HG03060 (cell line): ENCODE measurements around the gene DUSP12.

Experiments used
- ATAC-seq: cut with Tn5 transposase; IDR thresholded peaks from one replicate; pipeline ENCODE4 v1.9.1; 2021; ENCODE audit warnings: low read depth, moderate number of reproducible peaks; ENCODE audit not compliant: unreplicated experiment

The DUSP12 gene

DNA sequence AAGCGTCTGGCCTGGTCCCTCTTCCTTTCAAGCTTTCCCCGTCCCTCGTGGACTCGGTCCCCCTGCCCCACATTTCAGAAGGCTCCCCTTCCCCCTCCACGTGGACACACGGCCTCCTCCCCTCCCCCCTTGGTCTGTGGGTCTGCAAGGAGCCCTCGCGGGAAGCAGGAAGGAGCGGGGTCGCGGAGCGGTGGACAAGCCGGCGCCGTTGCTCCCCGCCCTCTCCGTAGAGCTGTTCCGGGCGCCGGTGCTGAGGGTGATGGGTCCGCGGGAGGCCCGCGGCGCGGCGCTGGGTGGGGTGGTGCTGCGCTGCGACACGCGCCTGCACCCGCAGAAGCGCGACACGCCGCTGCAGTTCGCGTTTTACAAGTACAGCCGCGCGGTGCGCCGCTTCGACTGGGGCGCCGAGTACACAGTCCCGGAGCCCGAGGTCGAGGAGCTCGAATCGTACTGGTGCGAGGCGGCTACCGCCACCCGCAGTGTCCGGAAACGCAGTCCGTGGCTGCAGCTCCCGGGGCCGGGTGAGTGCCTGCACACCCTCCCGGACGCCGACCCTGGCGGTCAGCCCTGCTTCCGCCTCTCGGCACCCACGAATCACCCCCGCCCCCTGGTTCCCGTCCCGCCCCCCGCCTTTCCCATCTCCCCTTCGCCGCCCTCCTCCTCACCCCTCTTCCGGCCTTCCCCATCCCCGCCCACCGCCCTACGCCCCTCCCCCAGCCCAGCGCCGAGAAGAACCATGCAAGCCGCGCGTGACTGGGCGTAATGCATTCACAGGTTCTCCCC, 22.9 kb upstream of the DUSP12 start:
- ATAC-seq = peak; percentile 34

- ATAC-seq = peak; percentile 11
Observed at GRCh38 chr1:161727256-161727924, 22.2 kb upstream of the DUSP12 start.

- ATAC-seq = no peak
Observed at GRCh38 chr1:161728376-161729226, 21.0 kb upstream of the DUSP12 start.

- no peak for ATAC-seq
Observed at GRCh38 chr1:161730050-161730564, 19.5 kb upstream of the DUSP12 start.

GRCh38 chr1:161731241-161731640, 18.3 kb upstream of the DUSP12 start:
- no peak for ATAC-seq

DNA sequence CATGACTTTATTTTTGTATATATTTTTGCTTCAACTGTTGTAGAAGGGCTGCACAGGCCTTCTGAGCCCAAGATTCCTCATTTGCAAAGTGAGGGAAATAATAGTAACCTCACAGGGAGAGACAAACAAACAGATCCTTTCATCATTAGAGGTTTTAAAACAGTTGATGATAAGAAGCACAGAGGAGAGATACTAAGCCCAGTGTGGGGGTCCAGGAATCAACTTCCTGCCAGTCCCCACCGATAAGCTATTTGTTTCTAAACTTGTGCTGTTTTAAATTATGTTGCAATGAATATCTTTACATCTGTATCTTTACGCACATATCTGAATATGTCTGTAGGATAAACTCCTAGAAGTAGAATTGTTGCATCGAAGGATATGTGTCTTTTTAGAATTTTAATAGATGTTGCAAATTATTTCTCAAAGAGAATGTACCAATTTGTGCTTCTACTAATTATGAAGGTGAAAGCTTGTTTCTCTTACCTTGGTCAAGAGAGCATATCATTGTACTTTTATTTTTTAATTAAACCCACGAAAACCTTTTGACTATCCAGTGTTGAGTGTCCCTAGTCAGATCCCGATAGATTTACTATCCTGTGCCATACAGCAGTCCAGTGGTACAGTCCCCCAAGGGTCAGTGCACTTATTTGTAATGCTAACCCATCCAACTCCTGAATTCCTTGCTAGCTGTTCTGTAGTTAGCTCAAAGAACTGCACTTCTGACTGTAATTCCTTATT, 17.4 kb upstream of the DUSP12 start:
- no peak for ATAC-seq

DNA sequence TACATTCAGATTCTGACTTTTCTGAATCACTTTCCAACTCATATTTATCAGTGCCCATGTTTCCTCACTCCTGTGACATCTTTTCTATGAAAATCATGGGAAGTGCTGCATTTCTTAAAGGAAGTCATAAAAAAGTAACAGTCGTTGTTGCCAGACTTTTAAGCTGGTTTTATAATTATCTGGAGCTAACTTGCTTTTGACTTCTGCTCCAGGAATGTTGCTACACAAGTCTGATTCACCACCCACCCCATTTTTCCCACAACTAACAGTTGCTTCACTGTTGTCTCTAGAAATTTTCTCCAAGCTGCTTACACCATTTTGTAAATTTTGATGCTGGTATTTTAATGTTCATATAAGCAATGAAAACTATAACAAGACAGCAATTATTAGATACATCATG, 16.1 kb upstream of the DUSP12 start:
- no peak for ATAC-seq

DNA sequence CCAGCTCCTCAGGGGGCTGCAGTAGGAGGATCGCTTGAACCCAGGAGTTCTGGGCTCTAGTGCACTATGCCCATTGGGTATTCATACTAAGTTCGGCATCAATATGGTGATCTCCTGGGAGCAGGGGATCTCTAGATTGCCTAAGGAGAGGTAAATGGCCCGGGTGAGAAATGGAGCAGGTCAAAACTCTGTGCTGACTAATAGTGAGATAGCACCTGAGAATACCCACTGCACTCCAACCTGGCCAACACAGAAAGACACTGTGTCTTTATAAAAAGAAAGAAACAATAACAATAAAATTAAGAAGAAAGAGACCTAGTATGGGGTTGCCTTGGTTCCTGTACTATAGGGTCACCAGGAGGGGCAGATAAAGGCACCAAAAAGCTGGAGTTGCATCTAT, 13.7 kb upstream of the DUSP12 start:
- no peak for ATAC-seq

DNA sequence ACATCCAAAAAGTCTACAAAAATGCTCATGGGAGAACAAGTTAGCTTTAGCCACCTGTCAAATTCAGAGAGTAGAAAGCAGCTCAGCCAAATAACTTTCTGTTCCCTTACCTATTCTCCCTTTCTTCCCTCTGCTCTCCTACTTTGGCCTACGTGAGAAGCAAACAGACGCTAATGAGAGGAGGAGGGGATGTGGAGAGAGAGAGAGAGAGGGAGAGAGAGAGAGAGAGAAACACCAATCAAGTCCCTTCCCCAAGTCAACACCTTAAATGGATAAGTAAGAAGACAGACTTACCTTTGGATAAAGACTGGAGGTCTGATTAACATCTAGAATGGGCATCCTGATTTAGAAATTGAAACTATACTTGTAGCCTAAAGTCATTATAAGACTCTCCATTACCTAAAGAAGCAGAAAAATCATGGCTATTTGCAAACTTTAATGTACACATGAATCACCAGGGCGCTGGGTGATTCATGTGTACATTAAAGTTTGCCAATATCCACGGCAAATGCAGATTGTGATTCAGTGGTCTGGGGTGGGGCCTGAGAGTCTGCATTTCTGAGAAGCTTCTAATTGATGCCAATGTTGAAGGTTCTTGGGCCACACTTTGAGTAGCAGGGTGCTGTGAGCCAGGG, 13.1 kb upstream of the DUSP12 start:
- ATAC-seq = no peak

DNA sequence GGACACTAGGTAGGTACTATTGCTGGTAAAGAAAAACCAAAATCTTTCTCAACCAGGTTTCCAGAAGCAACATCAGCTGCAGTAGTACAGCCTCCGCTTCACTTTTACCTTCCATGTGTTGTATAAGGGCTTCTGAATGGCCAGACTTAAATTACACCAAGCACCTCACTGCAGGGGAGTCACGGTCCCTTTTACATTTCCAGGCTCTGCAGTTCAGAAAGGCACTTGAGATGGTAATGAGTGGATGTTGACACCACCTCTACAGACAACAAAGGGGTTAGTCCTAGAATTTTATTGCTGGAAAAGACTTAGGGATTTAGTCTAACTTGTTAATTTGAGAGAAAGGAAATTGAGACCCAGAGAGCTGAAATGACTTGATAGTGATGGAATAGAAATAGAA, 12.0 kb upstream of the DUSP12 start:
- no peak for ATAC-seq

DNA sequence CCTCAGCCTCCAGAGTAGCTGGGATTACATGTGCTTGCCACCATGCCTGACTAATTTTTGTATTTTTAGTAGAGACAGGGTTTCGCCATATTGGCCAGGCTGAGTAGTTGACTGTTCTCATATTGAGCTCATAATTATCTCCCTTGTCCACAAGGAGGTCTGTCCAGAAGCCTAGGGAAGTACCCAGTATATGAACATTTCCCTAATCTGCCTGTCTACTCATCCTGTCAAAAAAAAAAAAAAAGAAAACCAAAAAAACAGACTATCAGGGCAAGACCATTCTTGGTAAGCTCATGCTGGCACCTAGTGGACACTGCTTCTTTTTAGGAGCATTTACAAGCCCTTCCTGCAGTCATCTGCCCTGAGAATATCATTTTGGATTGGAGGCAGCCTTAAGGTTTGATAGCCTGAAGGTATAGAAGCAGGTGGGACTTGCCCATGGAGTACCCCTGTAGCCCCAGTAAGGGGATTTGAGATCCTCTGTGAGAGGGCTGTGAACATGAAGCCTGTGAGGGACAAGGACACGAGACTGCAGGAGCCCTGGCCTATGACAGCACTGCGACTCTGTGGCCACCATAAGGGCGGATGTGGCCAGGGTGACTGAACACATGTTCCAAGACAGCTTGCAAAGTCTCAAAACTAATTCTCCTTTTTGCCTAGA, 10.8 kb upstream of the DUSP12 start:
- ATAC-seq = peak; percentile 33

GRCh38 chr1:161739865-161740566, 9.6 kb upstream of the DUSP12 start:
- ATAC-seq = no peak

DNA sequence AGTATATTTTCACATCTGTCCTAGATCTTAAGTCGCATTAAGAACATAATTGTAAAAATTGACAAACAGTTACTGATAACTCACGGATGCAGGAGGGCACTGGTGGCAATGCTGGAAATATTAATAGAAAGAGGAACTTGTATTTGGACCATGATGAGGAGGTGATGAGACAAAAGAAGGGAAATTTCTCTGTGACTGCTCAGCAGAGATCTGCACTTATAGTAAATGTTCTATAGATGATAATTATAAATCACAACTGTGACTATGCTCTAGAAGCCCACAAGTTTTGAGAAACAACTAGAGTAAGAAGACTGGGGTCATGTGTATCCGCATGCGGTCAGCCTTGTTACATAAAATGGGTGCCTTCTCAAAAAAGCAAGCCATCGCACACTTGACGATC, 8.7 kb upstream of the DUSP12 start:
- ATAC-seq = no peak

- no peak for ATAC-seq
Observed at GRCh38 chr1:161743231-161743630, 6.4 kb upstream of the DUSP12 start.

DNA sequence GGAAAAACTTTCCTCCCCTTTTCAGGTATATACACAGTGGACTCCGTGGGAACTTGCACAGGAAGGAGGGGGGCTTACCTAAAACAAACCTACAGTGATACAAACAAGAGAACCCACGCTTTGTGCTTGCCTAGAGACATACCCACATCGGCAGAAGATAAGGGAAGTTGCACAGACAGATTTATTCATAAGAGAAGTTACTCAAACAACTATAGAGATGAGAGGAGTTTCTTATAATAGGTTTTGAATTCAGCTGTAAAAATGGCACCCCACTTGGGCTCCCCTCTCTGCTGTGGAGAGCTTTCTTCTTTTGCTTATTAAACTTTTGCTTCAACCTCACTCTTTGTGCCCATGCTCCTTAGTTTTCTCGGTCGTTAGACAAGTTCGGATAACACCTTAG, 1.8 kb upstream of the DUSP12 start:
- ATAC-seq = no peak

DNA sequence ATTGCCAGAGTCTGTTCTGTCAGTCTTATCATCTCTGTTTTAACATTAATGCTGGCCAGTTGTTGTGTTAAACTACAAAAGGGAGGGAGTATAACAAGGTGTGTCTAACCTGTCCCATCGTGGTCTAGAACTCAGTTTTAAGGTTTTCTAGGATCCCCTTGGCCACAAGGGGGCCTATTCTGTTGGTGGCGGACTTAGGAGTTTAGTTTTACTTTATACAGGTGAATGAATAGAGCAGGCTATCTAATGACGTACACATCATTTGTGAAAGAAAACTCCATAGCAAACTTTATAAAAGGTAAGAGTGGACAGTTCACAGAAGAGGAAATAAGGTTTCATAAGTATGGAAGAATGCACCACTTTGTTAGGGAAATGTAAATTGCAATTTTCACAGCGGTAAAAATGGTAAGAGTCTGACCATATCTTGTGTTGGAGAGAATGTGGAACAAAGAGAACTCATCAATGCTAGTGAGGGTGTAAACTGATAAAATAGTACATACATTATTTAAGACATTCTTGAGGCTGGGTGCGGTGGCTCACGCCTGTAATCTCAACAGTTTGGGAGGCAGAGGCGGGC, 14.0 kb downstream of the DUSP12 start:
- no peak for ATAC-seq

DNA sequence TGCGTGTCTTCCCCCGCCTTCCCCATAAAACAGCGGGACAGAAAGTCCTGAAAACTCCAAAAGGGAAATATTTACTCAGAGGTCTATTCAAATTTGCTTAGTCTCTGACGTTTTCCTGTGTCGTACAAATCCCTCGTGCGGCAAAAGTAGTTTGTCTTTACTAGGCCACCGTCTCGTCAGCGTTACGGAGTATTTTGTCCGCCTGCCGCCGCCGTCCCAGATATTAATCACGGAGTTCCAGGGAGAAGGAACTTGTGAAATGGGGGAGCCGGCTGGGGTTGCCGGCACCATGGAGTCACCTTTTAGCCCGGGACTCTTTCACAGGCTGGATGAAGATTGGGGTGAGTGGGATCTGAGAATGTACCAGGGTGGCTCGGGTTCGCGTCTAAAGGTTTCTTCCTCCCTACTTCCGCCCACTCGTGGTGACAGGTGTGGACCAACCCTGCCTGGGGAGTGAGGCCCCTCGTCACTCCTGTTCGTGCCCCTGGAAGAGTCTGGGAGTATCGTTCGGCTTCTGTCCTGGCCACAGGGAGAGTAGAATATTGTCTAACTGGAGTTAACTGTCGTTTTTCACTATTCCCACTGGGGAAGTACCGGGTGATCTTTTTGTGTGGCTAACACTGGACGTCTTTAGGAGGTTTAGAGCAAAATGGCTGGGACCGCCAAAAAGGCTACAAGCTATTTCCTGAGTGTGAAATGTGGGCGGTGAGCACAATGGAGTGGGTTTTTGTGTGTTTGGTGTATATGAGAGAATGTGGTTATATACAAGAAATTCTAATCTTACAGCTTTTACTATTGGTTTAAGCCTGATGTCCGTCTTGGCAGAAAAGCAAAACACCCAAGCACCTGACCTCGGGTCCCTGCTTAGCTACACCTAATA, 16.8 kb downstream of the DUSP12 start, which contains the start of gene ATF6:
Gene ATF6 (plus strand): TSS at position 219 of the 880 bp plus-strand sequence. CDS start 41 bp downstream, at position 260.
- peak; percentile 50 for ATAC-seq
